ENCODE results near the gene HEY2. TPM values are rescaled to one million over a fixed set of nuclear protein-coding genes. Genes with fewer than 3 reads are reported as not detected.

HEY2 gene
- total RNA-seq, 1 experiment from 2014 or later: 6.6 TPM

DNA sequence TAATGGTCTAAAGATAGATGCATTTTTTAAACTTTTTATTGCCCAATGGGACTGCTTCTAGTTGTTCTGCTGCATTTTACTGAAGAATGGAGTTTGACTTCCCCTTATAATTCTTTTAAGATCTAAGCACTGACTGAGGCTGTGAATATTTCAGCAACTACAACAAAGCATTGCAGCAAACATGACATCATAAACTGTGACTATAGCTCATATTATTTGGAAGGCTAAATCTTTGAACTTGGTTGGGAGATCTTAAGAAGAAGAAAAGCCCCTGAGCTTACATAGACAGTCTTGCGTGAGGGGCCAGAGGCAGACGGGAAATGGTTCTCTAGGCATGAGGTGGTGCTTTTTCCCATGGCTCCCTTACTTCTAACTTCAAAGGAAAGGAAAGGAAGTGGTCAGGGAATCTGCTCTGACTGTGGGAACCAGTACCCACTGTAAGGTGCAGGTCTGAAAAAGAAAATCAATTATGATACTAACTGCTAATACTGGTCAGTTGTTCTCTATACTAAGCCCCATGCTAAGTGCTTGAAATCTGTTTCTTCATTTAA, 14.8 kb downstream of the HEY2 start:
- no peak overlapping the region for H3K23ac ChIP-seq (ENCODE audit: insufficient read length, low read depth, low read length)
- no peak overlapping the region for H3T11ph ChIP-seq (ENCODE audit: low read length)
- no peak overlapping the region for H3K27ac ChIP-seq (ENCODE audit: insufficient read length, low read depth, low read length)
- H3K27ac Mint-ChIP-seq: no peak overlapping the region
- no peak overlapping the region for H3K18ac ChIP-seq (ENCODE audit: insufficient read length, low read depth, low read length)
- no peaks in the 10 kb centered on the region for H3K23me2 ChIP-seq (ENCODE audit: insufficient read length, low read depth, low read length, poor library complexity, severe bottlenecking)
- H4K20me1 ChIP-seq (ENCODE audit: control insufficient read depth, insufficient read depth, insufficient read length): no peaks in the 10 kb centered on the region
- H2BK20ac ChIP-seq (ENCODE audit: low read depth, low read length, poor library complexity, severe bottlenecking): no peak overlapping the region
- H3K4ac ChIP-seq (ENCODE audit: low read depth, low read length): no peak overlapping the region
- no peak overlapping the region for H2BK12ac ChIP-seq (ENCODE audit: insufficient read length, low read depth, low read length)
- H3K4me3 Mint-ChIP-seq: no peak overlapping the region
- no peak overlapping the region for H3K4me2 ChIP-seq (ENCODE audit: insufficient read depth, insufficient read length, low read length)
- no peaks in the 10 kb centered on the region for H3K27me3 ChIP-seq (ENCODE audit: insufficient read depth, low read length)
- no peak overlapping the region for H3K9ac ChIP-seq (ENCODE audit: extremely low read depth, insufficient read length, low read length)
- no peaks in the 10 kb centered on the region for H3K79me2 ChIP-seq (ENCODE audit: insufficient read depth, low read length)
- no peaks in the 10 kb centered on the region for H3K4me1 ChIP-seq (ENCODE audit: insufficient read depth, low read length)
- no peaks in the 10 kb centered on the region for H3K27me3 Mint-ChIP-seq (ENCODE audit: low read depth)
- TF ChIP-seq CTCF (conservative IDR thresholded peaks at IDR 0.05): no peak
- H2BK120ac ChIP-seq (ENCODE audit: low read depth, low read length, poor library complexity, severe bottlenecking): no peak overlapping the region
- WGBS (ENCODE audit: extremely low coverage, insufficient read length, low lambda C conversion rate): no CpG with 5 or more reads among the region's 2 CpGs
- no peak overlapping the region for H4K91ac ChIP-seq (ENCODE audit: insufficient read length, low read depth, low read length)
- no peak overlapping the region for H3K14ac ChIP-seq (ENCODE audit: insufficient read depth, low read length)
- H2BK15ac ChIP-seq (ENCODE audit: low read depth, low read length): no peak overlapping the region
- no peak overlapping the region for H4K8ac ChIP-seq (replicated peaks; ENCODE audit: insufficient read length, low read depth, low read length)
- H3K4me1 Mint-ChIP-seq: peaks cover 3% of the 10 kb centered on the region in 2 experiments
- no peaks in the 10 kb centered on the region for H3K9me3 Mint-ChIP-seq
- no peaks in the 10 kb centered on the region for H3K79me1 ChIP-seq (ENCODE audit: insufficient read depth, low read depth, low read length, poor library complexity, severe bottlenecking)
- no peak overlapping the region for H4K5ac ChIP-seq (ENCODE audit: insufficient read length, low read depth, low read length)
- H3K9me3 ChIP-seq (ENCODE audit: control insufficient read depth, low read depth, low read length): no peaks in the 10 kb centered on the region
- peaks cover 0 to 4% (median 4%) of the 10 kb centered on the region in 3 experiments; a peak in 5 of 7 replicates for H3K36me3 Mint-ChIP-seq (ENCODE audit: insufficient read depth in 1 of 3, low read depth in 3 of 3)
- H3K56ac ChIP-seq (ENCODE audit: insufficient read length, low read depth, low read length): no peak overlapping the region
- no peak overlapping the region for H2AK5ac ChIP-seq (ENCODE audit: insufficient read length, low read length)
- DNase-seq: no peak
- no peak overlapping the region for H2BK5ac ChIP-seq (ENCODE audit: insufficient read length, low read length)
- H2AFZ ChIP-seq (ENCODE audit: low read length): no peak overlapping the region

Measured in H9 (cell line).